Loucy (cell line): ENCODE data around the gene CDCP1.
A peak's percentile ranks its signal among the peaks of the same experiment; 100 is the strongest.

Experiments
- H2AFZ ChIP-seq: fragments of 200-600 bp; sonication (generic); 2 replicates; pipeline ENCODE4 v1.6.0; 2016; ENCODE audit warnings: antibody characterized with exemption, mild to moderate bottlenecking, low read length, moderate library complexity
- H3F3A ChIP-seq: fragments of 200-600 bp; 2 replicates; pipeline ENCODE4 v1.6.0; 2016; ENCODE audit warnings: antibody characterized with exemption, low read depth, mild to moderate bottlenecking
- H3K27me3 ChIP-seq: fragments of 200-600 bp; sonication (generic); 2 replicates; pipeline ENCODE4 v1.6.1; 2014; ENCODE audit warnings: low read length, mild to moderate bottlenecking; ENCODE audit not compliant: insufficient read depth, poor library complexity, severe bottlenecking
- H3K36me3 ChIP-seq: fragments of 200-600 bp; sonication (generic); 2 replicates; pipeline ENCODE4 v1.6.1; 2016; ENCODE audit warnings: low read length; ENCODE audit not compliant: insufficient read depth
- H3K4me1 ChIP-seq: fragments of 200-600 bp; sonication (generic); 2 replicates; pipeline ENCODE4 v1.5.1; 2014; ENCODE audit warnings: low read length, mild to moderate bottlenecking; ENCODE audit not compliant: insufficient read depth, poor library complexity, severe bottlenecking
- H3K4me2 ChIP-seq: fragments of 200-600 bp; sonication (generic); 2 replicates; pipeline ENCODE4 v1.6.0; 2014; ENCODE audit warnings: antibody characterized with exemption, low read length, low read depth, mild to moderate bottlenecking; ENCODE audit not compliant: poor library complexity, severe bottlenecking
- H3K4me3 ChIP-seq: fragments of 200-600 bp; sonication (generic); 2 replicates; pipeline ENCODE4 v1.5.1; 2014; ENCODE audit warnings: low read length, mild to moderate bottlenecking, mixed read lengths; ENCODE audit not compliant: poor library complexity, severe bottlenecking
- H3K79me2 ChIP-seq: fragments of 200-600 bp; sonication (generic); 2 replicates; pipeline ENCODE4 v1.6.1; 2014; ENCODE audit warnings: low read length; ENCODE audit not compliant: insufficient read depth
- H3K9ac ChIP-seq: fragments of 200-600 bp; sonication (generic); 2 replicates; pipeline ENCODE4 v1.6.0; 2014; ENCODE audit warnings: mild to moderate bottlenecking, low read depth, low read length, moderate library complexity; ENCODE audit not compliant: poor library complexity, severe bottlenecking
- H3K9me2 ChIP-seq: fragments of 200-600 bp; sonication (generic); replicated peaks from 2 replicates; pipeline ENCODE4 v1.6.1; 2016; ENCODE audit warnings: low read depth, low read length, mixed read lengths
- H3K9me3 ChIP-seq: fragments of 200-600 bp; sonication (generic); 2 replicates; pipeline ENCODE4 v1.6.1; 2014; ENCODE audit warnings: mild to moderate bottlenecking, antibody characterized with exemption, low read length, low read depth; ENCODE audit not compliant: insufficient read depth
- H4K20me1 ChIP-seq: fragments of 200-600 bp; sonication (generic); 2 replicates; pipeline ENCODE4 v1.6.0; 2014; ENCODE audit warnings: antibody characterized with exemption, low read length, mild to moderate bottlenecking; ENCODE audit not compliant: insufficient read depth, poor library complexity, severe bottlenecking
- CTCF ChIP-seq: fragments of 200-600 bp; sonication (generic); conservative IDR thresholded peaks from 2 replicates; pipeline ENCODE4 v1.5.1; 2014; ENCODE audit warnings: mild to moderate bottlenecking, antibody characterized with exemption, low read length
- EZH2phosphoT487 ChIP-seq: fragments of 200-600 bp; IDR thresholded peaks from 2 replicates; pipeline ENCODE4 v1.6.1; 2018; ENCODE audit warnings: antibody characterized with exemption, mild to moderate bottlenecking, moderate library complexity, borderline replicate concordance

The CDCP1 gene

GRCh38 chr3:45095916-45096526, 50.2 kb downstream of the CDCP1 start:
- Histone ChIP-seq H4K20me1 (no peaks in the 10 kb centered on the region), H3K4me1 (peaks cover 53% of the 10 kb centered on the region), H2AFZ (no peak overlapping the region), H3K9ac (no peak overlapping the region), H3F3A (no peaks in the 10 kb centered on the region), H3K9me3 (no peaks in the 10 kb centered on the region), H3K9me2 (no peaks in the 10 kb centered on the region), H3K79me2 (no peaks in the 10 kb centered on the region), H3K27me3 (no peaks in the 10 kb centered on the region), H3K36me3 (no peaks in the 10 kb centered on the region), H3K4me3 (peak overlapping the region; percentile 18), H3K4me2 (peak overlapping the region; percentile 53)
- no peak for TF ChIP-seq CTCF
- no peak for TF ChIP-seq EZH2phosphoT487

GRCh38 chr3:45093176-45093575, 53.0 kb downstream of the CDCP1 start:
- no peak for TF ChIP-seq CTCF
- TF ChIP-seq EZH2phosphoT487 = no peak
- H4K20me1 ChIP-seq = no peaks in the 10 kb centered on the region
- H3K4me1 ChIP-seq = peaks cover 41% of the 10 kb centered on the region
- H3K9me3 ChIP-seq = no peaks in the 10 kb centered on the region
- no peaks in the 10 kb centered on the region for H3K9me2 ChIP-seq
- no peak overlapping the region for H3K4me3 ChIP-seq
- no peaks in the 10 kb centered on the region for H3K79me2 ChIP-seq
- no peak overlapping the region for H3K4me2 ChIP-seq
- H3K9ac ChIP-seq = no peak overlapping the region
- H3K27me3 ChIP-seq = no peaks in the 10 kb centered on the region
- no peaks in the 10 kb centered on the region for H3F3A ChIP-seq
- no peaks in the 10 kb centered on the region for H3K36me3 ChIP-seq
- H2AFZ ChIP-seq = 0 out of 2 replicates have a peak overlapping the region, but pooled peaks have one; percentile 1

- Histone ChIP-seq H3K79me2 (no peaks in the 10 kb centered on the region), H3K36me3 (no peaks in the 10 kb centered on the region), H3F3A (no peaks in the 10 kb centered on the region), H3K4me3 (no peak overlapping the region), H3K4me1 (peaks cover 41% of the 10 kb centered on the region), H3K27me3 (no peaks in the 10 kb centered on the region), H4K20me1 (no peaks in the 10 kb centered on the region), H3K9me2 (no peaks in the 10 kb centered on the region), H2AFZ (no peak overlapping the region), H3K9ac (no peak overlapping the region), H3K9me3 (no peaks in the 10 kb centered on the region), H3K4me2 (no peak overlapping the region)
- TF ChIP-seq CTCF (no peak), EZH2phosphoT487 (no peak)
Measured at GRCh38 chr3:45092132-45093031, 53.8 kb downstream of the CDCP1 start.
